MM.1S (cell line): Measurements from ENCODE around the gene ZNF598.

Experiments used
- DNase-seq: peaks from one replicate; pipeline ENCODE4 v3.0.0-alpha.2; 2015
- H2AFZ ChIP-seq: fragments of 300-600 bp; sonication (generic); 2 replicates; pipeline ENCODE4 v1.6.0; 2016; ENCODE audit warnings: antibody characterized with exemption, low read length
- H3F3A ChIP-seq: fragments of 300-600 bp; sonication (generic); 2 replicates; pipeline ENCODE4 v1.6.1; 2016; ENCODE audit warnings: mild to moderate bottlenecking, antibody characterized with exemption, low read length, moderate library complexity, mixed read lengths; ENCODE audit not compliant: insufficient read depth
- H3K27ac ChIP-seq: fragments of 300-600 bp; sonication (generic); 2 replicates; pipeline ENCODE4 v1.5.1; 2016; ENCODE audit warnings: mild to moderate bottlenecking, low read length
- H3K27me3 ChIP-seq: fragments of 300-600 bp; sonication (generic); replicated peaks from 2 replicates; pipeline ENCODE4 v1.6.0; 2016; ENCODE audit warnings: low read length; ENCODE audit not compliant: insufficient read depth
- H3K36me3 ChIP-seq: fragments of 300-600 bp; sonication (generic); replicated peaks from 2 replicates; pipeline ENCODE4 v1.6.1; 2016; ENCODE audit warnings: mild to moderate bottlenecking, low read length, mixed read lengths; ENCODE audit not compliant: insufficient read depth
- H3K4me1 ChIP-seq: fragments of 300-600 bp; sonication (generic); 2 replicates; pipeline ENCODE4 v1.6.1; 2016; ENCODE audit warnings: low read length, mixed read lengths
- H3K4me2 ChIP-seq: fragments of 300-600 bp; sonication (generic); 2 replicates; pipeline ENCODE4 v1.6.0; 2016; ENCODE audit warnings: low read depth, low read length
- H3K4me3 ChIP-seq: fragments of 300-600 bp; sonication (generic); 2 replicates; pipeline ENCODE4 v1.5.1; 2016; ENCODE audit warnings: low read length, mixed read lengths
- H3K79me2 ChIP-seq: fragments of 300-600 bp; sonication (generic); 2 replicates; pipeline ENCODE4 v1.6.1; 2016; ENCODE audit warnings: mixed run types, low read length, mixed read lengths
- H3K9ac ChIP-seq: fragments of 300-600 bp; sonication (generic); 2 replicates; pipeline ENCODE4 v1.6.1; 2016; ENCODE audit warnings: low read length, mixed read lengths
- H3K9me2 ChIP-seq: fragments of 300-600 bp; sonication (generic); replicated peaks from 2 replicates; pipeline ENCODE4 v1.6.1; 2016; ENCODE audit warnings: mild to moderate bottlenecking, low read length, mixed read lengths; ENCODE audit not compliant: insufficient read depth
- H3K9me3 ChIP-seq: fragments of 300-600 bp; sonication (generic); replicated peaks from 2 replicates; pipeline ENCODE4 v1.6.1; 2016; ENCODE audit warnings: mild to moderate bottlenecking, low read length, mixed read lengths; ENCODE audit not compliant: insufficient read depth
- H4K20me1 ChIP-seq: fragments of 300-600 bp; sonication (generic); 2 replicates; pipeline ENCODE4 v1.6.1; 2016; ENCODE audit warnings: mild to moderate bottlenecking, low read length, moderate library complexity, mixed read lengths; ENCODE audit not compliant: insufficient read depth
- EZH2 ChIP-seq: fragments of 300-600 bp; sonication (generic); optimal IDR thresholded peaks from 2 replicates; pipeline ENCODE3; 2017; ENCODE audit warnings: low read depth, mild to moderate bottlenecking, antibody characterized with exemption, low read length, mixed read lengths
- EZH2phosphoT487 ChIP-seq: fragments of 300-600 bp; sonication (generic); IDR thresholded peaks from 2 replicates; pipeline ENCODE4 v1.6.1; 2018; ENCODE audit warnings: antibody characterized with exemption, low read length
- TF ChIP-seq, protein P1 (sequence below): fragments of 300-600 bp; sonication (generic); IDR thresholded peaks from 2 replicates; pipeline ENCODE4 v1.5.1; 2016; ENCODE audit warnings: antibody characterized with exemption, low read length, mixed read lengths

The ZNF598 gene

DNA sequence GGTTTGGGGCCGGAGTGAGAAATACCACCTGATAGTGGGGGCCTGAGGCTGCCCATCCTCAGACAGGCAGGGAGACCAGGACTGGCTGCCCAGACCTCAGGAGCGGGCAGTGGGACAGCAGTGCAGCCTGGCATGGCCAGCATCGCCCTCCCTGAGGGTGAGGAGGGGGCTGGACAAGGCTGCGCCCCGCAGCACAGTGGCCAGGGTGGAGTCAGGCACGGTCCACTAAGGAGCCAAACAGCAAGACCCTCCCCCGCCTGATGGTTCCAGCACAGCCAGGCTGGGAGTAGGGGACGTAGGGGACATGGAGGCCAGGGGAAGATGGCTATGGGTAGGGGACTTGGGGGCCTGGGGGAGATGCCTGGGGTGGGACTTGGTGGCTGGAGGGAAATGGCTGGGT lies 3.3 kb downstream of the ZNF598 start:
- Histone ChIP-seq H3K4me3 (no peak overlapping the region), H3K9ac (no peak overlapping the region), H3K9me2 (no peaks in the 10 kb centered on the region), H3F3A (no peaks in the 10 kb centered on the region), H3K4me2 (no peak overlapping the region), H3K4me1 (peaks cover 17% of the 10 kb centered on the region; the same call in 1 of the 2 replicates), H3K79me2 (peaks cover 75% of the 10 kb centered on the region), H2AFZ (no peak overlapping the region), H3K27ac (no peak overlapping the region), H3K9me3 (no peaks in the 10 kb centered on the region), H4K20me1 (peaks cover 6% of the 10 kb centered on the region; the same call in 1 of the 2 replicates), H3K36me3 (no peaks in the 10 kb centered on the region), H3K27me3 (no peaks in the 10 kb centered on the region)
- no peak for TF ChIP-seq EZH2
- TF ChIP-seq, protein P1, sequence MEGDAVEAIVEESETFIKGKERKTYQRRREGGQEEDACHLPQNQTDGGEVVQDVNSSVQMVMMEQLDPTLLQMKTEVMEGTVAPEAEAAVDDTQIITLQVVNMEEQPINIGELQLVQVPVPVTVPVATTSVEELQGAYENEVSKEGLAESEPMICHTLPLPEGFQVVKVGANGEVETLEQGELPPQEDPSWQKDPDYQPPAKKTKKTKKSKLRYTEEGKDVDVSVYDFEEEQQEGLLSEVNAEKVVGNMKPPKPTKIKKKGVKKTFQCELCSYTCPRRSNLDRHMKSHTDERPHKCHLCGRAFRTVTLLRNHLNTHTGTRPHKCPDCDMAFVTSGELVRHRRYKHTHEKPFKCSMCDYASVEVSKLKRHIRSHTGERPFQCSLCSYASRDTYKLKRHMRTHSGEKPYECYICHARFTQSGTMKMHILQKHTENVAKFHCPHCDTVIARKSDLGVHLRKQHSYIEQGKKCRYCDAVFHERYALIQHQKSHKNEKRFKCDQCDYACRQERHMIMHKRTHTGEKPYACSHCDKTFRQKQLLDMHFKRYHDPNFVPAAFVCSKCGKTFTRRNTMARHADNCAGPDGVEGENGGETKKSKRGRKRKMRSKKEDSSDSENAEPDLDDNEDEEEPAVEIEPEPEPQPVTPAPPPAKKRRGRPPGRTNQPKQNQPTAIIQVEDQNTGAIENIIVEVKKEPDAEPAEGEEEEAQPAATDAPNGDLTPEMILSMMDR = no peak
- TF ChIP-seq EZH2phosphoT487 = no peak
- no peak for DNase-seq

DNA sequence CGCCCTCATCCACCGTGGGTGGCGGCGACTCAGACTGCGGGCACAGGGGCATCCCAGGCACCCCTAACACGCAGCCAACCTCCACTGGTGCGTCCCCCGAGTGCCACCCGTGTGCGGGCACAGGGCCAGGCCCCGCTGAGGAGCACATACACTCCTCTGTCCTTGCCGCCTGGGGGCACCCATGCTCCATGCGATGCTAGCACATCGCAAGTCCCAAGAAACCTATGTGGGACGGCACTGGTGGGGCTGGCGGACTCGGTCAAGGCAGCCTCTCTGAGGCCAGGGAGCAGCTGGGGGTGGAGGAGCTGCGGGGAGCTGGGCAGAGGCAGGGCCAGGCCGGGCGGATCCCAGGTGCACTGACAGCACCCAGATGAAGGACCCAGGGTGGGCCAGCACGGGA lies 4.0 kb downstream of the ZNF598 start:
- Histone ChIP-seq H3F3A (no peaks in the 10 kb centered on the region), H2AFZ (no peak overlapping the region), H3K36me3 (no peaks in the 10 kb centered on the region), H3K79me2 (peaks cover 75% of the 10 kb centered on the region), H3K9me3 (no peaks in the 10 kb centered on the region), H3K9me2 (no peaks in the 10 kb centered on the region), H3K4me2 (no peak overlapping the region), H3K27ac (no peak overlapping the region), H3K4me3 (no peak overlapping the region), H4K20me1 (peaks cover 6% of the 10 kb centered on the region; the same call in 1 of the 2 replicates), H3K4me1 (peaks cover 17% of the 10 kb centered on the region; the same call in 1 of the 2 replicates), H3K27me3 (no peaks in the 10 kb centered on the region), H3K9ac (no peak overlapping the region)
- no peak for DNase-seq
- TF ChIP-seq EZH2 = no peak
- TF ChIP-seq, protein P1 = no peak
- no peak for TF ChIP-seq EZH2phosphoT487

DNA sequence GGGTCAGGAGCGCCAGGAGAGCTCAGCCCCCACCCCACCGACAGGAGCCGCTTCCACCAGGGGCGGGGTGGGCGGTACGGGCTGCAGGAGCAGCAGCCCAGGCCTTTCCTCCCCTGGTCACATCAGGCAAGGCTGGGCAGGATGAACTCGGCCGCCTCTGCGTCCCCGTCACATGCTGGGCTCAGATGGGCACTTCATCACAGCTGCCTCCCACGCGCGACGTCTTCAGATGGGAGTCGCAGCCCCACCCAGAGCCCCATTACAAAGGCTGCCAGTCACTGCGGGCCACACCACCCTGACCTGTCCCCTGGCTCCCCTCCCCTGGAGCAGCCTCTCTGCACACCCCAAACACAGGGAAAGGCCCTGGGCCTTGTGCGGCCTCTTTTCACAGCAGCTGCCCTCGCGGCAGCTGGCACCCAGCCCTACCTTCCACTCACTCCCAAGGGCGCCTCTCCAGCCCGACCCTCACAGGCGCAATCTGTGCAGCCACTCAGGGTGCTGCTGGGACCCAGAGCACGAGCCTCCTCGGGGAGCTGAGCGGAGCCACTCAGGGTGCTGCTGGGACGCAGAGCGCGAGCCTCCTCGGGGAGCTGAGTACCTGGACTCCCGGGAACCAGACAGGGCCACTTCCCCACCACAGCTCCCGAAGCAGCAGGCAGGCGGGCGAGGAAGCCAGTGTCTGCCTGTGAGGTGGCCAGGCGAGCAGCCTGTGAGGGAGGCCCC lies 4.7 kb downstream of the ZNF598 start:
- peaks cover 6% of the 10 kb centered on the region; the same call in 1 of the 2 replicates for H4K20me1 ChIP-seq
- H3K4me3 ChIP-seq = no peak overlapping the region
- peaks cover 68% of the 10 kb centered on the region for H3K79me2 ChIP-seq
- H3K27me3 ChIP-seq = no peaks in the 10 kb centered on the region
- H3K9me3 ChIP-seq = no peaks in the 10 kb centered on the region
- DNase-seq = no peak
- H3K9ac ChIP-seq = no peak overlapping the region
- no peak overlapping the region for H3K4me2 ChIP-seq
- no peak overlapping the region for H2AFZ ChIP-seq
- no peaks in the 10 kb centered on the region for H3K9me2 ChIP-seq
- no peaks in the 10 kb centered on the region for H3K36me3 ChIP-seq
- no peak overlapping the region for H3K27ac ChIP-seq
- H3K4me1 ChIP-seq = peaks cover 14% of the 10 kb centered on the region; the same call in 1 of the 2 replicates
- H3F3A ChIP-seq = no peaks in the 10 kb centered on the region
- TF ChIP-seq EZH2 (no peak), EZH2phosphoT487 (no peak)
